Measurements from ENCODE around the gene LRIG1. TPM values are rescaled to one million over a fixed set of nuclear protein-coding genes. Genes with fewer than 3 reads are reported as not detected.

Gene LRIG1
- total RNA-seq, 1 donor: 14.1 TPM

GRCh38 chr3:66416556-66417304, 84.1 kb downstream of the LRIG1 start:
- Histone ChIP-seq H3K27ac (ENCODE audit: low read depth, low read length) (no peak overlapping the region), H3K9me3 (ENCODE audit: low read depth, low read length) (peaks cover under 1% of the 10 kb centered on the region), H3K79me2 (ENCODE audit: insufficient read depth, low read length) (no peaks in the 10 kb centered on the region), H4K20me1 (ENCODE audit: insufficient read depth, low read length) (no peaks in the 10 kb centered on the region), H3K27me3 (ENCODE audit: insufficient read depth, low read length) (no peaks in the 10 kb centered on the region), H3K4me2 (ENCODE audit: insufficient read depth, low read length) (no peak overlapping the region), H3K4me3 (ENCODE audit: insufficient read depth, low read length) (no peak overlapping the region), H3K36me3 (ENCODE audit: insufficient read depth, low read length) (peaks cover 2% of the 10 kb centered on the region), H3K4me1 (ENCODE audit: insufficient read depth, low read length) (peaks cover 25% of the 10 kb centered on the region), H2AFZ (ENCODE audit: low read length) (no peak overlapping the region)
- DNase-seq (ENCODE audit: insufficient read length, low spot score, missing footprints): no peak
- TF ChIP-seq CTCF (IDR thresholded peaks at IDR 0.05; ENCODE audit: extremely low read depth, low read depth, low read length): no peak

DNA sequence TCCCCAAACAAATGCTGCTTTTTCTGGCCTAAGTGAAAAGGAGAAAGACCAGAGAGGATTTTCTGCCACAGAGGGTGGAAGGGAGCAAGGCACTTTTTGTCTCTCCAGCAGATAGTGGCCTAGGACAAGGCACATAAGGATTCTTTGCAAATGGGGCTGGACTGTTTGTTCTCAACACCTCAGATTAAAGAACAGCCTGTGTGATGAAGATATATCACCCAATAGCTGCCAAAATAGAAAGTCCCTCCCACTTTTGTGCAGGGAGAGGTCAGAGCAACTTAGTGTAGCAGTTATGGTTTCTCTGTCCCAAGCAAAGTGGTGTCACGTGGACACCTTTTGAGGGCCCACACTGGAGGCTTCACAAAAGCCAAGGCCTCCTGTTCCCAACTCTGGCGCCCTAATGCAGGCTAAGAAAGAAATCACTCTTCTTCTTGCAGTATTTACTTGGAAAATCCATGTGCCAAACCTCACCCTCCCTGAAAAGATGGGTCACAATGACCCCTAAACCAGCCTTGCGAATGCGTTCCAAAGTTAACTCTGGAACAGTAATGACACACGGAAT, 84.9 kb downstream of the LRIG1 start:
- DNase-seq (ENCODE audit: insufficient read length, low spot score, missing footprints): no peak
- no peaks in the 10 kb centered on the region for H3K9me3 ChIP-seq (ENCODE audit: low read depth, low read length)
- no peak overlapping the region for H2AFZ ChIP-seq (ENCODE audit: low read length)
- H3K4me3 ChIP-seq (ENCODE audit: insufficient read depth, low read length): no peak overlapping the region
- no peaks in the 10 kb centered on the region for H3K79me2 ChIP-seq (ENCODE audit: insufficient read depth, low read length)
- no peak for TF ChIP-seq CTCF (IDR thresholded peaks at IDR 0.05; ENCODE audit: extremely low read depth, low read depth, low read length)
- no peaks in the 10 kb centered on the region for H3K27me3 ChIP-seq (ENCODE audit: insufficient read depth, low read length)
- H3K27ac ChIP-seq (ENCODE audit: low read depth, low read length): no peak overlapping the region
- no peak overlapping the region for H3K4me2 ChIP-seq (ENCODE audit: insufficient read depth, low read length)
- H3K4me1 ChIP-seq (ENCODE audit: insufficient read depth, low read length): peaks cover 25% of the 10 kb centered on the region
- H4K20me1 ChIP-seq (ENCODE audit: insufficient read depth, low read length): no peaks in the 10 kb centered on the region
- H3K36me3 ChIP-seq (ENCODE audit: insufficient read depth, low read length): peaks cover 2% of the 10 kb centered on the region

DNA sequence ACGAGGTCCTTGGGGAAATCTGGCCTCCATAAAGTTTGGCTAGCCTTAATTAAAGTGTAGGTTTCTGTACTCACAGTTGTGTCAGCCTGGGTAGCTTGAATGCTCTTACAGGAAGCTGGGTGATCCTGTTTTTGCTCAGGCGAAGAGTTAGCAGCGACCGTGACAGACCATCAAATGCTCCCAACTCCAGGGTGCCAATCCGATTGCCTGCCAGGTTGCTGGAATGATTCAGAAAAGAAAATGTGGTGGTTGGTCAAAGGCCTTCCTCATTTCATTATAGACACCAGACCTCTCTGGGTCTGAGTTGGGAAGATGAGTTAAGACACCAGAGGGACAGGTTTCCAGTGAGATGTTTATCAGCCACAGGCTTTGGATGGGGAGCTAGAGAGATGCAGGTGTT, 86.0 kb downstream of the LRIG1 start:
- no peak for TF ChIP-seq CTCF (IDR thresholded peaks at IDR 0.05; ENCODE audit: extremely low read depth, low read depth, low read length)
- no peak overlapping the region for H2AFZ ChIP-seq (ENCODE audit: low read length)
- H3K27me3 ChIP-seq (ENCODE audit: insufficient read depth, low read length): no peaks in the 10 kb centered on the region
- no peaks in the 10 kb centered on the region for H3K79me2 ChIP-seq (ENCODE audit: insufficient read depth, low read length)
- H3K27ac ChIP-seq (ENCODE audit: low read depth, low read length): no peak overlapping the region
- H4K20me1 ChIP-seq (ENCODE audit: insufficient read depth, low read length): no peaks in the 10 kb centered on the region
- H3K4me3 ChIP-seq (ENCODE audit: insufficient read depth, low read length): no peak overlapping the region
- DNase-seq (ENCODE audit: insufficient read length, low spot score, missing footprints): no peak
- H3K4me1 ChIP-seq (ENCODE audit: insufficient read depth, low read length): peaks cover 25% of the 10 kb centered on the region
- no peak overlapping the region for H3K4me2 ChIP-seq (ENCODE audit: insufficient read depth, low read length)
- H3K36me3 ChIP-seq (ENCODE audit: insufficient read depth, low read length): peaks cover 2% of the 10 kb centered on the region
- no peaks in the 10 kb centered on the region for H3K9me3 ChIP-seq (ENCODE audit: low read depth, low read length)

- H2AFZ ChIP-seq (ENCODE audit: low read length): peak overlapping the region; percentile 42
- DNase-seq (ENCODE audit: insufficient read length, low spot score, missing footprints): peak; percentile 97
- TF ChIP-seq CTCF (IDR thresholded peaks at IDR 0.05; ENCODE audit: extremely low read depth, low read depth, low read length): no peak
- no peaks in the 10 kb centered on the region for H3K9me3 ChIP-seq (ENCODE audit: low read depth, low read length)
- H4K20me1 ChIP-seq (ENCODE audit: insufficient read depth, low read length): no peaks in the 10 kb centered on the region
- H3K4me3 ChIP-seq (ENCODE audit: insufficient read depth, low read length): peak overlapping the region; percentile 14
- peaks cover 25% of the 10 kb centered on the region for H3K4me1 ChIP-seq (ENCODE audit: insufficient read depth, low read length)
- H3K79me2 ChIP-seq (ENCODE audit: insufficient read depth, low read length): no peaks in the 10 kb centered on the region
- H3K36me3 ChIP-seq (ENCODE audit: insufficient read depth, low read length): peaks cover 2% of the 10 kb centered on the region
- no peaks in the 10 kb centered on the region for H3K27me3 ChIP-seq (ENCODE audit: insufficient read depth, low read length)
- H3K27ac ChIP-seq (ENCODE audit: low read depth, low read length): peak overlapping the region; percentile 90
- peak overlapping the region; percentile 37 for H3K4me2 ChIP-seq (ENCODE audit: insufficient read depth, low read length)
Observed at GRCh38 chr3:66413151-66413751, 87.6 kb downstream of the LRIG1 start.

Measured in osteoblast (primary cell).